Right lobe of liver (tissue), 4 donors: ENCODE measurements around the gene CTSH.

ENCODE experiments used
- CTCF ChIP-seq, 4 donors: fragments of 200-600 bp in 3 of 4; fragments of 450-650 bp in 1 of 4; IDR thresholded peaks; one replicate each; pipeline versions ENCODE4 v1.5.1 to v1.8.0; 2016 to 2022; ENCODE audit warnings: antibody characterized with exemption in 4 of 4, mild to moderate bottlenecking in 2 of 4
- POLR2A ChIP-seq: fragments of 450-650 bp; IDR thresholded peaks from one replicate; pipeline ENCODE4 v1.6.1; 2017; ENCODE audit warnings: antibody characterized with exemption, mild to moderate bottlenecking
- donor health status: DM: no; HTN: no; CAD: no.
- donor health status: DM: no; HTN: no; CAD: no.
- donor health status: DM: no; HTN: yes; CAD: no.

- TF ChIP-seq CTCF (IDR thresholded peaks at IDR 0.05) (no peak), POLR2A (no peak)
These were observed 18.7 kb downstream of the CTSH start for GRCh38 chr15:78925956-78926743.
